VCaP (cell line): ENCODE data around the gene SPG11.
A peak's percentile ranks its signal among the peaks of the same experiment; 100 is the strongest.

Experiments used
- H3K27ac ChIP-seq: fragments of 450-650 bp; 2 replicates; pipeline ENCODE4 v1.5.1; 2017
- TF ChIP-seq, protein P1 (sequence below): fragments of 450-650 bp; conservative IDR thresholded peaks from 2 replicates; pipeline ENCODE4 v1.5.1; 2017; ENCODE audit warnings: mild to moderate bottlenecking, moderate library complexity

The SPG11 gene

DNA sequence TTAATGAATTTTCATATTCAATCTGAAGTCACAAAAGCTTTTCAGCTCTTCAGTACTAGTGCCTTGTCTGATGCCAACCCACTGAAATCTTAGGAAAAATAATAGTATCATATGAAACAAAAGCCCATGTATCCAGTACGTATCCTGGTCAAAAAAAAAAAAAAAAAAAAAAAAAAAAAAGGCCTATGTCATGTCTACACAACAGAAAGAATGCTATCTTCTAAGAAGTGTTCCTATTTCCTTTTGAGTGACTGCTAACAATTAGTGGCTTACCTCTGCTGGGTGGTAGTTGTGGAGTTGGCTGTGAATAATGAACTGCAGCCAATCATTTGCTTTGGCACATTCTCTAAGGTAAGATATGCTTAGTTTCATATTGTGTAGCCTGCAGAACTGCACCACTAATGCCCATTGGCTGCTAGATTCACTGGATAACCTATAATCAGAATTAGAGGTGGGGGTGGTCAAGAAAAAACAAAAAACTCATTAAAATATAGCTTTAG is 66.9 kb downstream of the SPG11 start:
- peak overlapping the region; percentile 87; the same call in 1 of the 2 replicates for H3K27ac ChIP-seq
- TF ChIP-seq, protein P1, sequence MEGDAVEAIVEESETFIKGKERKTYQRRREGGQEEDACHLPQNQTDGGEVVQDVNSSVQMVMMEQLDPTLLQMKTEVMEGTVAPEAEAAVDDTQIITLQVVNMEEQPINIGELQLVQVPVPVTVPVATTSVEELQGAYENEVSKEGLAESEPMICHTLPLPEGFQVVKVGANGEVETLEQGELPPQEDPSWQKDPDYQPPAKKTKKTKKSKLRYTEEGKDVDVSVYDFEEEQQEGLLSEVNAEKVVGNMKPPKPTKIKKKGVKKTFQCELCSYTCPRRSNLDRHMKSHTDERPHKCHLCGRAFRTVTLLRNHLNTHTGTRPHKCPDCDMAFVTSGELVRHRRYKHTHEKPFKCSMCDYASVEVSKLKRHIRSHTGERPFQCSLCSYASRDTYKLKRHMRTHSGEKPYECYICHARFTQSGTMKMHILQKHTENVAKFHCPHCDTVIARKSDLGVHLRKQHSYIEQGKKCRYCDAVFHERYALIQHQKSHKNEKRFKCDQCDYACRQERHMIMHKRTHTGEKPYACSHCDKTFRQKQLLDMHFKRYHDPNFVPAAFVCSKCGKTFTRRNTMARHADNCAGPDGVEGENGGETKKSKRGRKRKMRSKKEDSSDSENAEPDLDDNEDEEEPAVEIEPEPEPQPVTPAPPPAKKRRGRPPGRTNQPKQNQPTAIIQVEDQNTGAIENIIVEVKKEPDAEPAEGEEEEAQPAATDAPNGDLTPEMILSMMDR: no peak

- peak overlapping the region; percentile 87 for H3K27ac ChIP-seq
- TF ChIP-seq, protein P1: no peak
Observed at GRCh38 chr15:44595656-44596510, 67.6 kb downstream of the SPG11 start.

DNA sequence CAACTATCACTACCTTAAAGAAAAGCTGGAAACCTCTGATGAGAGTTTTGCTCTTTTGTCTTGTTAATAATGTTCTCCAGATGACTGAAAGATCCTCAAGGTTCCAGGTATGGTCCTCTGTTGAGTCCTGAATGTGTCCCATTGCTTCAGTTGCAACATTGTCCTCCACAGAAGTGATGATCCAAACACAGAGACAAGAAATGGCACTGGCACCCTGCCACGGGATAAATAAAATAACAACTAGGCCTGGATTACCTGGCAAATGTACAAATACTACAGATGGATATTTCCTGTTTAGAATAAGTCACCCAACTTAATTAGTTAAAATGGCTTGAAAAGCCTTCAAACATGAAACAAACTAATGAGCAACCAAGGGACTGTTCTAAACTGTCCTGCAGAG is 68.2 kb downstream of the SPG11 start:
- TF ChIP-seq, protein P1: no peak
- peak overlapping the region; percentile 87 for H3K27ac ChIP-seq

- H3K27ac ChIP-seq: peak overlapping the region; percentile 87; the same call in 1 of the 2 replicates
- TF ChIP-seq, protein P1: peak; percentile 35
Observed at GRCh38 chr15:44593042-44593736, 70.3 kb downstream of the SPG11 start.

DNA sequence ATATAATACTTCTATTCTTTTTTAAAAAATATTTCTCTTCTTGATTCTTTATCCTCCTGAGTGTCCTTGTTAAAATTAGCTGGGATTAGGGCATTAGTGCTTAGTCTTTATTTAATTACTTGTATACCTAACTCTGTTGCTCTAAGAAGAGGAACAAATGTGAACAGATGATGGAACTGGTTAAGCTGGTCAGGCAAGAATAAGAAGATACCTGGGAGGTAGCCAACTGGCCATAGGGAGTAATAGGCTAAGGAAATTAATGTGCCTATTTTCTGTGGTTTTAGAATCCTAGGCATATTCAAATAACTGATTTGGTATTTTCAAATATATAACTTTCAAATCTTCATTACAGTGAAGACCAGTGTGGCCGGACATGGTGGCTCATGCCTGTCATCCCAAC is 72.1 kb downstream of the SPG11 start:
- TF ChIP-seq, protein P1: no peak
- H3K27ac ChIP-seq: peak overlapping the region; percentile 87

DNA sequence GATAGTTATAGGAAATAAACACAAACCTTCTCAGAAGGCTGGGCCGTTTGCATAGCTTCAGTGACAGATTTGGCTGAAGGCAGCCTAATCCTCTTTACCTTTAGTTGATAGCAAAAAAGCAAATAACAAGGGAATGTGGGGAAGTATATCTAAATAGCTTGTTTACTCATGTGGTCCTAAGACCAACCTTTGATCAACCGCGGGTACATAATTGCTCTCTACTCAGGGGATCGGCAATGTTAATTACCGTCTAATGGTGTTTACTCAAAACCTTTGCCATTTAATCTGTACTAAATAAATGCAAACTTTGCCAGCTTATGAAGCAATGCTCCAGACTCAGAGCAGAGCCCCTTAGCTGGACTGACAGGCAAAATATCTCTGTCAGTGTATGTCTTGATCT is 74.9 kb downstream of the SPG11 start:
- H3K27ac ChIP-seq: no peak overlapping the region

DNA sequence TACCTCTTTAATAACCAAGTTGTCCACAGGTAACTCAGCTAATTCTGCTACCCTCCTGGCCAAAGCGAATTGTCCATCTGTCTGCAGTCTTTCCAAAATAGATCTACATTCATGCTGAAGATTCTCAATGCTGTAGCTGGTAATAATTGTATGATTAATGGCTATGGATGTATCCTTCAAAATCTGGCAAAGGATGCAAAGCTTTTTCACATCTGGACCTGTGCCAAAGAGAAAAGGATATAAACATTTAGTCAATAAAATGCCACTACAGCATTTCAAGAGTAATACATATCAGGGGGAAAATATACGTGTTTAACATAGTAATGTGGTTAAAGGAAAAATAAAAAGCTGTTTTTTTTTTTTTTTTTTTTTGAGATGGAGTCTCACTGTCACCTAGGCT is 77.8 kb downstream of the SPG11 start:
- no peak overlapping the region for H3K27ac ChIP-seq
- TF ChIP-seq, protein P1: no peak

More for the DNA sequence above, 74.9 kb downstream of the SPG11 start:
- TF ChIP-seq, protein P1: no peak
